Large intestine (tissue), 3 donors: ENCODE results near the gene C3orf62. TPM values are rescaled to one million over a fixed set of nuclear protein-coding genes. Genes with fewer than 3 reads are reported as not detected.
"Not testable (repeated sequence)": the region's sequence is repeated elsewhere in the genome, so short reads cannot be mapped to it uniquely, and the experiment has no call there.

ENCODE experiments used
- DNase-seq, 2 donors: peaks; one replicate each; pipeline versions ENCODE4 v3.0.0 to v3.0.0-alpha.2; 2013
- H3K27ac ChIP-seq: one replicate; pipeline ENCODE4 v1.5.1; 2013; ENCODE audit warnings: low read length
- H3K27me3 ChIP-seq: 2 replicates; pipeline ENCODE4 v1.6.1; 2013; ENCODE audit warnings: low read length; ENCODE audit not compliant: control insufficient read depth, insufficient read depth
- H3K36me3 ChIP-seq: 2 replicates; pipeline ENCODE4 v1.6.1; 2013; ENCODE audit warnings: low read length; ENCODE audit not compliant: control insufficient read depth, insufficient read depth
- H3K4me1 ChIP-seq: one replicate; pipeline ENCODE4 v1.6.1; 2013; ENCODE audit warnings: low read length; ENCODE audit not compliant: control insufficient read depth, insufficient read depth
- H3K4me3 ChIP-seq: one replicate; pipeline ENCODE4 v1.5.1; 2013; ENCODE audit warnings: low read length
- H3K9me3 ChIP-seq: one replicate; pipeline ENCODE4 v1.6.1; 2013; ENCODE audit warnings: mild to moderate bottlenecking, low read depth, low read length, moderate library complexity; ENCODE audit not compliant: control insufficient read depth
- WGBS: methylation state at CpG from one replicate; pipeline ENCODE4 v1.1.5; 2013; ENCODE audit warnings: low lambda C conversion rate; ENCODE audit not compliant: insufficient coverage; 5-methylcytosine and 5-hydroxymethylcytosine counted together
- polyA plus RNA-seq: library from polyadenylated mRNA; unstranded; fragments of 120-200 nt; gene quantifications from one replicate; pipeline ENCODE4 v1.2.1, GENCODE V29; 2013

C3orf62 gene
- polyA plus RNA-seq, 1 donor = 9.5 TPM

- DNase-seq = no peak
- Histone ChIP-seq H3K36me3 (no peaks in the 10 kb centered on the region), H3K27me3 (no peaks in the 10 kb centered on the region), H3K4me3 (no peak overlapping the region), H3K4me1 (peaks cover 22% of the 10 kb centered on the region), H3K9me3 (no peaks in the 10 kb centered on the region), H3K27ac (no peak overlapping the region)
- 100% methylated on average over 1 of the region's 3 CpGs for WGBS
Measured at GRCh38 chr3:49253512-49253911, 23.5 kb downstream of the C3orf62 start.

- peak; percentile 70 to 81 for DNase-seq
- H3K27ac ChIP-seq = peak overlapping the region; percentile 62
- H3K9me3 ChIP-seq = no peaks in the 10 kb centered on the region
- H3K4me1 ChIP-seq = peaks cover 3% of the 10 kb centered on the region
- no peaks in the 10 kb centered on the region for H3K36me3 ChIP-seq
- H3K27me3 ChIP-seq = no peaks in the 10 kb centered on the region
- no peak overlapping the region for H3K4me3 ChIP-seq
Measured at GRCh38 chr3:49248840-49249227, 28.2 kb downstream of the C3orf62 start.

- Histone ChIP-seq H3K36me3 (no peaks in the 10 kb centered on the region), H3K27me3 (no peaks in the 10 kb centered on the region), H3K27ac (no peak overlapping the region), H3K4me3 (no peak overlapping the region), H3K4me1 (peaks cover 3% of the 10 kb centered on the region), H3K9me3 (no peaks in the 10 kb centered on the region)
- WGBS = no CpG with 5 or more reads among the region's 1 CpG
- no peak for DNase-seq
Measured at GRCh38 chr3:49244581-49245205, 32.3 kb downstream of the C3orf62 start.

- not testable (repeated sequence) for H3K27ac ChIP-seq, H3K27me3 ChIP-seq, H3K4me1 ChIP-seq, H3K36me3 ChIP-seq, DNase-seq, H3K9me3 ChIP-seq, H3K4me3 ChIP-seq
- WGBS = 100% methylated on average over 1 of the region's 11 CpGs
Measured at GRCh38 chr3:49240091-49240490, 36.9 kb downstream of the C3orf62 start.

- 60% methylated on average over 1 of the region's 9 CpGs for WGBS
- H3K4me3 ChIP-seq = no peak overlapping the region
- H3K9me3 ChIP-seq = no peaks in the 10 kb centered on the region
- no peaks in the 10 kb centered on the region for H3K4me1 ChIP-seq
- H3K27me3 ChIP-seq = no peaks in the 10 kb centered on the region
- peak overlapping the region; percentile 84 for H3K27ac ChIP-seq
- peak; percentile 63 to 88 for DNase-seq
- H3K36me3 ChIP-seq = no peaks in the 10 kb centered on the region
Measured at GRCh38 chr3:49238274-49239127, 38.5 kb downstream of the C3orf62 start.

- no CpG with 5 or more reads among the region's 3 CpGs for WGBS
- H3K4me3 ChIP-seq = no peak overlapping the region
Measured at GRCh38 chr3:49237344-49237743, 39.7 kb downstream of the C3orf62 start.

GRCh38 chr3:49236226-49236625, 40.8 kb downstream of the C3orf62 start:
- Histone ChIP-seq H3K36me3 (no peaks in the 10 kb centered on the region), H3K27me3 (no peaks in the 10 kb centered on the region), H3K27ac (no peak overlapping the region), H3K4me1 (no peaks in the 10 kb centered on the region), H3K9me3 (no peaks in the 10 kb centered on the region), H3K4me3 (no peak overlapping the region)
- no peak for DNase-seq

More at GRCh38 chr3:49237344-49237743, 39.7 kb downstream of the C3orf62 start:
- Histone ChIP-seq H3K9me3 (no peaks in the 10 kb centered on the region), H3K27me3 (no peaks in the 10 kb centered on the region), H3K4me1 (no peaks in the 10 kb centered on the region), H3K36me3 (no peaks in the 10 kb centered on the region), H3K27ac (no peak overlapping the region)
- DNase-seq = no peak

- not testable (repeated sequence) for H3K9me3 ChIP-seq, DNase-seq, H3K36me3 ChIP-seq, H3K4me1 ChIP-seq, H3K4me3 ChIP-seq, H3K27ac ChIP-seq, H3K27me3 ChIP-seq
- WGBS = no CpG with 5 or more reads among the region's 5 CpGs
Measured at GRCh38 chr3:49228817-49229216, 48.2 kb downstream of the C3orf62 start.

- no peaks in the 10 kb centered on the region for H3K4me1 ChIP-seq
- no peak overlapping the region for H3K27ac ChIP-seq
- WGBS = no CpG with 5 or more reads among the region's 3 CpGs
- no peaks in the 10 kb centered on the region for H3K36me3 ChIP-seq
- no peak overlapping the region for H3K4me3 ChIP-seq
- H3K9me3 ChIP-seq = peaks cover 3% of the 10 kb centered on the region
- H3K27me3 ChIP-seq = no peaks in the 10 kb centered on the region
- no peak for DNase-seq
Measured at GRCh38 chr3:49222002-49222401, 55.0 kb downstream of the C3orf62 start.

GRCh38 chr3:49220985-49221563, 56.0 kb downstream of the C3orf62 start:
- DNase-seq, H3K9me3 ChIP-seq, H3K36me3 ChIP-seq, H3K4me3 ChIP-seq, H3K4me1 ChIP-seq, H3K27ac ChIP-seq, H3K27me3 ChIP-seq: not testable (repeated sequence)
- WGBS = no CpG with 5 or more reads among the region's 6 CpGs
